NB4 (cell line): ENCODE results near the gene CDH13.

ENCODE experiments used
- CTCF ChIP-seq: IDR thresholded peaks from one replicate; pipeline ENCODE4 v1.5.1; 2012; ENCODE audit warnings: low read depth, low read length
- POLR2A ChIP-seq: IDR thresholded peaks from 2 replicates; pipeline ENCODE4 v1.6.1; 2011; ENCODE audit warnings: mild to moderate bottlenecking; ENCODE audit not compliant: insufficient read length; ENCODE audit errors: extremely low read depth

DNA sequence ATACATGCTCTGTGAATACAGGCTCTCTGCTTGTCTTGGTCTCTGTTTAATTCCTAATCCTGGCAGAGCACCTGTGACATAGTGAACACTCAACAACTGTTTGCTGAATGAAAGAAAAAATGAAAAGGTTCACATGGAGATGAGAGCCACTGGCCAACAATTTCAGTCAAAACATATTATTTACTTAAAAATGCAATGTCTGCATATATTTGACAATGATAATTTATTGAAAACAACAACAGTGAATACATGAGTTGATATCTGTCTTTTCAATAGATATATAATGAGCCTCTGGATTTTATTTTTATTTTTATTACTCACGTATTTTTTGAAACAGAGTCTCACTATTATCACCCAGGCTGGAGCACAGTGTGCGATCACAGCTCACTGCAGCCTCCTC is 136.6 kb downstream of the CDH13 start:
- no peak for TF ChIP-seq POLR2A
- TF ChIP-seq CTCF: no peak
